BLaER1 (cell line): Measurements from ENCODE around the gene WNT16.
A peak's percentile ranks its signal among the peaks of the same experiment; 100 is the strongest.
"Not testable (repeated sequence)": the region's sequence is repeated elsewhere in the genome, so short reads cannot be mapped to it uniquely, and the experiment has no call there.

ENCODE experiments used
- H3K27ac ChIP-seq: shearing (Covaris generic); formaldehyde crosslinking; 2 replicates; pipeline ENCODE4 v1.8.1; 2022
- H3K27me3 ChIP-seq: shearing (Covaris generic); formaldehyde crosslinking; 2 replicates; pipeline ENCODE4 v1.8.1; 2022
- H3K36me3 ChIP-seq: shearing (Covaris generic); formaldehyde crosslinking; 2 replicates; pipeline ENCODE4 v1.8.1; 2022
- H3K4me1 ChIP-seq: shearing (Covaris generic); formaldehyde crosslinking; 2 replicates; pipeline ENCODE4 v1.8.1; 2022
- H3K4me2 ChIP-seq: shearing (Covaris generic); formaldehyde crosslinking; 2 replicates; pipeline ENCODE4 v1.8.1; 2022
- H3K4me3 ChIP-seq: shearing (Covaris generic); formaldehyde crosslinking; 2 replicates; pipeline ENCODE4 v1.8.1; 2022
- H3K9ac ChIP-seq: shearing (Covaris generic); formaldehyde crosslinking; 2 replicates; pipeline ENCODE4 v1.8.1; 2022
- H3K9me3 ChIP-seq: shearing (Covaris generic); formaldehyde crosslinking; 2 replicates; pipeline ENCODE4 v1.8.1; 2022
- H4K20me1 ChIP-seq: shearing (Covaris generic); formaldehyde crosslinking; 2 replicates; pipeline ENCODE4 v1.8.1; 2022
- Cebpa-rat ChIP-seq: shearing (Covaris generic); IDR thresholded peaks from 2 replicates; pipeline ENCODE4 v1.8.1; 2022

Gene WNT16

DNA sequence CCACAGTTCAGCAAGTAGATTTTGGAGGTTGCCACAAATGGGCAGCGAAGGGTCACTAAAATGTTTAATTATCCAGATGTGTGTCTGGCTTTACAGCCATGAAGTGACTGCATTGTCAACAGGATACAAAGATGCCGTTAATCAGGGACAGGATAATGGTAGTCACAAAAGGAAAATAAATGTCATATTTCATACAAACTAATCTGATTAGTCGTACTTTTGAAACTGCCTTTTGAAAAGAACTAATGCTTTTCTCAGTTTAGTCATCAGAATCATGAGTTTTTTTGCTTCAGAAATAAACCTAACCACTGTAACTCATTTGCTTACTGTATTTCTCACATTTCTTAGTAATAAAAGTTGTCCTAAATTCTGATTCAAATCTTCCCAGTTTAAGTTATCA lies 22.2 kb upstream of the WNT16 start:
- Histone ChIP-seq H3K4me3 (no peak overlapping the region), H4K20me1 (no peaks in the 10 kb centered on the region), H3K36me3 (peaks cover 67% of the 10 kb centered on the region), H3K4me2 (no peak overlapping the region), H3K4me1 (peaks cover 9% of the 10 kb centered on the region), H3K27me3 (no peaks in the 10 kb centered on the region), H3K27ac (no peak overlapping the region), H3K9me3 (peaks cover 34% of the 10 kb centered on the region), H3K9ac (no peak overlapping the region)
- TF ChIP-seq Cebpa-rat, result no peak

DNA sequence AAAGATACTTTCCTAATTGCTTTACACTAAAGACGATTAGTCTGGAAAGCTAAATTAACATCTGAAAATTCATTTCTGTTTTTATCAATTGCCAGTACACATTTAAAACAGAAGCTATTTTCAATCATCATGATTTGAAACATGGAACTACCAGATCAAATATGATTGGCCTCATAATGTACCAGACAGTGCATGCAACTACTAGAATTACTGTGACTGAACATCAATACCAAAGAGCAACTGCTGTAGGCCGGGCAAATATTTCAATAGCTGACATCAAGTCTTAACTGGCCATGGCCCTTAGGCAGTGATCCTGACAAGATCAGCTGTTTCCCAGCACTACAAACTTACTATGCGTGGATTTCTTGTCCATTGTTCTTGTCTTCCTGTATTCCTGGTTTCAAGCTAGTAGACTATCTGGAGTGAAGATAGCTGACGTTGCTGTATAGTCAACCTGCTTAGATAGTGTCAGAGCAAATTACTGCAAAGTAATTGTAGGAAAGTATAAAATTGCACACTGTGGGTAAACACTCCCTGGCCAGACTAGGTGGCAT lies 21.7 kb upstream of the WNT16 start:
- Histone ChIP-seq H3K27ac (no peak overlapping the region), H3K9me3 (peaks cover 34% of the 10 kb centered on the region), H4K20me1 (no peaks in the 10 kb centered on the region), H3K9ac (no peak overlapping the region), H3K27me3 (no peaks in the 10 kb centered on the region), H3K4me2 (no peak overlapping the region), H3K4me1 (peaks cover 14% of the 10 kb centered on the region), H3K36me3 (peaks cover 61% of the 10 kb centered on the region), H3K4me3 (no peak overlapping the region)
- no peak for TF ChIP-seq Cebpa-rat

DNA sequence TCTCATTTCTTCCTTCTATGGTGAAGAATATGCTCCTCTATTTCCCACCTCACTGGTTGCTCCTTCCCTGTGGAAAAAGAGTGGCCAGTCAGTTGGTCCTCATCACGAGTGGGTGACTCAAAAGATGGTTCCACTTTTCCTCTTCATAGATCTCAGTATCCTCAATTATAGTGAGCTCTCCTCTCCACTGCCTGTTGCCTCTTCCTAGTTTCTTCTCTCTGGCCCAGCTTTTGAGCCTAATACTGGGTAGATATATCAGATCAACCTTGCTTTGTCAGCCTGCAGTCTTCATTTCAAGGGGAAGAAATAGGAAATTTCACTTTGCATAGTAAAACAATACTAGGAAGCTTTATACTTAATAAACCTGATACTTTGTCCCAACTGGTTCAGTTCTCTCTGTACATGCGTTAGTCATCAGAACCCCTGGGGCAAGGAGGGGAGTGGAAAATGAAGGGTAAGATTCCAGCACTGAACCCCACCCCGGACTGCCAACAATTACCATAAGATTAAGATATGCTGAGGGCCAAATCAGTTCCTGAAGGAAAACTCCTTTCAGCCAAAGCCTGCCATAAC lies 15.5 kb upstream of the WNT16 start:
- no peaks in the 10 kb centered on the region for H4K20me1 ChIP-seq
- H3K27me3 ChIP-seq, result no peaks in the 10 kb centered on the region
- peak overlapping the region; percentile 99 for H3K27ac ChIP-seq
- TF ChIP-seq Cebpa-rat, result no peak
- H3K4me2 ChIP-seq, result peak overlapping the region; percentile 91
- H3K9ac ChIP-seq, result peak overlapping the region; percentile 99
- peaks cover 29% of the 10 kb centered on the region for H3K9me3 ChIP-seq
- H3K4me1 ChIP-seq, result peaks cover 28% of the 10 kb centered on the region
- peak overlapping the region; percentile 78 for H3K4me3 ChIP-seq
- H3K36me3 ChIP-seq, result peaks cover 30% of the 10 kb centered on the region

DNA sequence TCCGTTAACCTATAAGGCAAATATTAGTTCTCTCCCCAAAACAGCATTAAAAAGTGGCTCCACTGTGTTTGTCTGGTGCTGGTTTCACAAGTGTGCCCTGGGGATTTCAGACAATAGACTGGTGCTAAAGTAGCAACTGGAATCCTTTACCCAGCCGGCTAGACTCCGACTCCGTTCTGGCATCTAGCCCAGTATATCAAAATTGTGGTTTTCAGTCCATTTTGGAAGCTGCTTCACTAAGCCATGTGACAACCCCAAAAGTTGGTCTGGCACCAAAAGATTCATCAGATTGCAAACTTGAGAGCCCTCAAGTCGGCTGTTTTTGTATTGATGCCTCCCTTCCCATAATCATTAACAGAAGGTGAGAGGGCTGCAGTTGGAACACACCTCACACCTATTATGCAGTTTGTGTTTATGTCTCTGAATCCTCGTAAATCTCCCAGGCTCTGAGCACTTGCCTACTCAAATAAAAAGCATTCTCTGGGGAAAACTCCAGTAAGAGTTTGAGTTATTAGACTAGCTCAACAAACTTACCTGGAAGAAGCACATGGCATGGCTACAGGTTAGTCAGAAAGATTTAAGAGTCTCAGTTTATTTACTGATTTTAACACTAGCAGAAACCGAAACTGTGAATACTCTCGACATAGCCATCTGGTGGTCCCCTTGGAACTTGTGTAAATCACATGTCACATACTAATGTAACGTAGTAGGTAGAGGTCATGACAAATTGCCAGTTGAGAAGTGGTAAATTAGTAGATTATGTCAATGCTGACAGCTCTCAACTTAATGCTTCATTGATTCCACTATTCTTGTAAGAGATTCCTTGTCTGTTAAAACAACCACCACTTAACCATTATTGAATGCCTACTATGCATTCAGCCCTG lies 14.8 kb upstream of the WNT16 start:
- Histone ChIP-seq H3K4me3 (peak overlapping the region; percentile 78), H3K36me3 (peaks cover 30% of the 10 kb centered on the region), H3K4me2 (peak overlapping the region; percentile 91), H3K9ac (peak overlapping the region; percentile 99), H3K27ac (peak overlapping the region; percentile 99), H3K27me3 (no peaks in the 10 kb centered on the region), H4K20me1 (no peaks in the 10 kb centered on the region), H3K4me1 (peaks cover 28% of the 10 kb centered on the region), H3K9me3 (peaks cover 21% of the 10 kb centered on the region)
- TF ChIP-seq Cebpa-rat, result peak; percentile 28; the same call in 1 of the 2 replicates

DNA sequence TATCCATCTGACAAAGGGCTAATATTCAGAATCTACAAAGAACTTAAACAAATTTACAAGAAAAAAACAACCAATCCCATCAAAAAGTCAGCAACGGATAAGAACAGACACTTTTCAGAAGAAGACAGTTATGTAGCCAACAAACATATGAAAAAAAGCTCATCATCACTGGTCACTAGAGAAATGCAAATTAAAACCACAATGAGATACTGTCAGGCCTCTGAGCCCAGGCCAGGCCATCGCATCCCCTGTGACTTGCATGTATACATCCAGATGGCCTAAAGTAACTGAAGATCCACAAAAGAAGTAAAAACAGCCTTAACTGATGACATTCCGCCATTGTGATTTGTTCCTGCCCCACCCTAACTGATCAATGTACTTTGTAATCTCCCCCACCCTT lies 13.6 kb upstream of the WNT16 start:
- H3K27me3 ChIP-seq, result not testable (repeated sequence)

DNA sequence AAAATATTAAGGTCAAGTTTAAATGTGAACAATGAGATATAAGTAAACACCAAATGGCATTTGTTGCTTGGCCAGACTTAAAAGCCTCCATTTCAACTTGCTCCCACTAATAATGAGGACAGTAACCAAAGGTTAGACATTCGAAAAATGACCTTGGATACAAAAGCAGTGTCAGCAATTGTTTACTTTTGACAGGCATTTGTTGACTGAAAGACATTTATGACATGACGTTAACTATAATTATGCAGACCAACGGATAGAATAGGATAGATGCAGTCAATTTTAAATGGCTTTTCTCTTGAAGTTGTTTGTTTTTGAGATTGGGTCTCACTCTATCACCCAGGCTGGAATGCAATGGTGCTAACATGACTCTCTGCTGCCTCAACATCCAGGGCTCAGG lies 6.3 kb upstream of the WNT16 start:
- no peak for TF ChIP-seq Cebpa-rat
- Histone ChIP-seq H4K20me1 (peaks cover 68% of the 10 kb centered on the region), H3K27ac (peak overlapping the region; percentile 99), H3K9ac (peak overlapping the region; percentile 99), H3K36me3 (peaks cover 76% of the 10 kb centered on the region), H3K4me2 (peak overlapping the region; percentile 76), H3K4me1 (peaks cover 52% of the 10 kb centered on the region), H3K27me3 (peaks cover 10% of the 10 kb centered on the region), H3K4me3 (peak overlapping the region; percentile 78), H3K9me3 (no peaks in the 10 kb centered on the region)

More for the DNA sequence above, 13.6 kb upstream of the WNT16 start:
- H4K20me1 ChIP-seq, result not testable (repeated sequence)
- Histone ChIP-seq H3K9me3 (peaks cover 10% of the 10 kb centered on the region; the same call in 1 of the 2 replicates), H3K4me1 (peaks cover 28% of the 10 kb centered on the region), H3K27ac (peak overlapping the region; percentile 99), H3K4me3 (peak overlapping the region; percentile 78), H3K36me3 (peaks cover 26% of the 10 kb centered on the region), H3K9ac (peak overlapping the region; percentile 99), H3K4me2 (peak overlapping the region; percentile 91)

DNA sequence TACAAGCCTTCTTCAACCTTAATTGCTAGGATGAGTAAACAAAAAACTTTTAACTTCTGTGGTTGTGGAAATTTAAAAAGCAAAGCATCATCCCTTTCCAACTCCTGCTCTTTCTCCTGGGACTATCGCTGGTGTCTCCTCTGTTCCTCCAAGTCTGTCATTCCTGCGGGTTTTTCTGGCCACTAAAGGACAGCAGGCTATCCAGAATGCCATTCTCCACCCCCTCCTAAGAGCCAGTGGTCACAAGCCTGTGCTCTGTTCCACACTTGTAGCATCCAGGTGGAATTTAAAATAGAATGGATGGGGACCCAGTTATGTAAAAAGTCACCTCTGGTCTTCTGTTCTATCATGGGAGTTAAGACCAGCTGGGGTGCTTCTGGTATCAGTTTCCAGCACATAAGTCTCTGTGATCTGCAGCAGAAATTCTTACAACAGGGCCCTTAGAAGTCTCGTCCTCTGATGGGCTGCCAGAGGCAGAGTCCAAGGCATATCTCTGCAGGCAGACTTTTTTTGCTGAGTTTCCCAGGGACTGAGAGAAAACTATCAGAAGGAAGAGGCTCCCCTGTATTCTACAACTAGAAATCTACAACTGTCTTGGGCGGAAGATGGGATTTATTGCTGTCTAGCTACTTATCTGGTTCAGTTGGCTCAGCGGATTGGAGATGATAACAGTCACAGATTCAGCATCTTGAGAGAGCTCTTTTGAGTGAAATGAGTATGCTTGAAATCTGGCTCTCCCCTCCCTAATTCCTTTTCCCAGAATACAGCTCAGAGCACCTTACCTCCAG lies 5.1 kb upstream of the WNT16 start:
- TF ChIP-seq Cebpa-rat, result no peak
- Histone ChIP-seq H3K4me2 (peak overlapping the region; percentile 76), H3K9ac (peak overlapping the region; percentile 99), H3K27me3 (peaks cover 22% of the 10 kb centered on the region), H3K27ac (peak overlapping the region; percentile 99), H3K4me3 (peak overlapping the region; percentile 78), H4K20me1 (peaks cover 80% of the 10 kb centered on the region), H3K9me3 (no peaks in the 10 kb centered on the region), H3K36me3 (peaks cover 66% of the 10 kb centered on the region), H3K4me1 (peaks cover 65% of the 10 kb centered on the region)

DNA sequence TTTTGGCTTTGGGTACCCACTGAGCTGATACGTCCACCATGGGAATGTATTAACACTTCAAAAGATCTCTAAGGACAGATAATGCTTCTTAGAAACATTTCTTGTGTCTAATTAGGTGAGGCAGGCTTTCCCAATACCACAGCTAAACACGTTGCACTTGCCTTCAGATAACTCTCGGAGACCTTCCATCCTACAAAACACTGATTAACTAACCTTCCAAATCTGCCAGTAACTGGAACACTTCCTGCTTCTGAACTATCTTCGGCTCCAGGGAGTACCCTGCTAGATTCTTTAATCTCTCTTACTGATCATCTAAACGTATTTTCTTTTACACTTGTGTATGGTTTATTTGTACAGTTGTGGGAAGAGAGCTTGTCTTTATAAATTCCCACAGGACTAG lies 1.1 kb upstream of the WNT16 start:
- Histone ChIP-seq H3K27me3 (peaks cover 60% of the 10 kb centered on the region), H3K9me3 (no peaks in the 10 kb centered on the region), H3K9ac (peak overlapping the region; percentile 40), H3K4me1 (peaks cover 67% of the 10 kb centered on the region), H3K4me3 (peak overlapping the region; percentile 70), H4K20me1 (peaks cover 100% of the 10 kb centered on the region), H3K4me2 (peak overlapping the region; percentile 76), H3K27ac (peak overlapping the region; percentile 19; the same call in 1 of the 2 replicates), H3K36me3 (peaks cover 57% of the 10 kb centered on the region)
- no peak for TF ChIP-seq Cebpa-rat

DNA sequence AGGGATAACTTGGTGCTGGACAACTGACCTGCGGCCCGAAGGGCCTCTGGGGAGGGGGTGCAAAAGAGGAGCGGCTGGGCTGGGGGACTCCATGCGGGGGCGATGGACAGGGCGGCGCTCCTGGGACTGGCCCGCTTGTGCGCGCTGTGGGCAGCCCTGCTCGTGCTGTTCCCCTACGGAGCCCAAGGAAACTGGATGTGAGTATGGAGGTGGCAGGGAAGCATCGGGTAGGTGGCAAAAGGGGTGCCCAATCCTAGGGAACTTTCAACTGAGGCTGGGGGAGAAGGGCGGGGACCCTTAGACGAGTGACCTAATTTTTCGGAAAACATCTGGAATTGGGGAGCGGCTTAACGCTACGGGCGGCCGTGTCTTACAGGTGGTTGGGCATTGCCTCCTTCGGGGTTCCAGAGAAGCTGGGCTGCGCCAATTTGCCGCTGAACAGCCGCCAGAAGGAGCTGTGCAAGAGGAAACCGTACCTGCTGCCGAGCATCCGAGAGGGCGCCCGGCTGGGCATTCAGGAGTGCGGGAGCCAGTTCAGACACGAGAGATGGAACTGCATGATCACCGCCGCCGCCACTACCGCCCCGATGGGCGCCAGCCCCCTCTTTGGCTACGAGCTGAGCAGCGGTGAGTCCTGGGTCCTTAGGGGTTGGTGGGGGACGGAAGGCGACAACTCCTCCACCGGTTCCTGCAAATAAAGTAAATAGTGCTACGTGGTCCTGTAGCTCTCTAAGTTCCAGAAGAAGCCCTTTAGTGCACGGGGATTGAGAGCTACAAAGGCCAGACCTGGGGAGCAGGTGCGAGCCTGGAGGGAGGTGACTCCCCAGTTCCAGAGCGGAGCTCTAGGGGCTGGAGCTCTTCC lies 622 bp downstream of the WNT16 start:
- Histone ChIP-seq H3K4me1 (peaks cover 50% of the 10 kb centered on the region), H3K27ac (peak overlapping the region; percentile 91), H4K20me1 (peaks cover 93% of the 10 kb centered on the region), H3K9me3 (no peaks in the 10 kb centered on the region), H3K4me3 (peak overlapping the region; percentile 70), H3K9ac (peak overlapping the region; percentile 87), H3K27me3 (peaks cover 62% of the 10 kb centered on the region), H3K36me3 (peaks cover 43% of the 10 kb centered on the region), H3K4me2 (peak overlapping the region; percentile 76)
- TF ChIP-seq Cebpa-rat, result no peak
